WTC11 (cell line): ENCODE data around the gene GRAP2.

Source experiments
- ATF6 ChIP-seq: sonication (generic); formaldehyde crosslinking; IDR thresholded peaks from 2 replicates; pipeline ENCODE4 v1.8.1; 2023; ENCODE audit warnings: mild to moderate bottlenecking, missing genetic modification reagents
- NR1H2 ChIP-seq: sonication (generic); formaldehyde crosslinking; IDR thresholded peaks from 2 replicates; pipeline ENCODE4 v1.9.0; 2021; ENCODE audit warnings: mild to moderate bottlenecking, moderate library complexity, missing genetic modification reagents
- NR3C1 ChIP-seq: sonication (generic); formaldehyde crosslinking; conservative IDR thresholded peaks from 2 replicates; pipeline ENCODE4 v1.8.1; 2023; ENCODE audit warnings: low read depth, mild to moderate bottlenecking, missing genetic modification reagents
- USF2 ChIP-seq: sonication (generic); formaldehyde crosslinking; IDR thresholded peaks from 2 replicates; pipeline ENCODE4 v1.8.1; 2023; ENCODE audit warnings: mild to moderate bottlenecking, missing genetic modification reagents, moderate library complexity
- ZBTB21 ChIP-seq: sonication (generic); formaldehyde crosslinking; IDR thresholded peaks from 2 replicates; pipeline ENCODE4 v1.8.1; 2023; ENCODE audit warnings: mild to moderate bottlenecking, missing genetic modification reagents, borderline replicate concordance
- ZNF232 ChIP-seq: sonication (generic); formaldehyde crosslinking; IDR thresholded peaks from 2 replicates; pipeline ENCODE4 v1.8.0; 2022; ENCODE audit warnings: mild to moderate bottlenecking, missing genetic modification reagents

GRCh38 chr22:39931251-39931650 lies 30.4 kb downstream of the GRAP2 start:
- TF ChIP-seq ZBTB21: no peak
- no peak for TF ChIP-seq NR3C1
- TF ChIP-seq ATF6: no peak
- TF ChIP-seq USF2: no peak
- no peak for TF ChIP-seq NR1H2 (CRISPR knock-in tag)
- TF ChIP-seq ZNF232 (CRISPR knock-in tag): no peak
